Activated gamma-delta T cell treated with Interleukin-2 at 50 U/mL for 16 hours (primary cell): ENCODE data around the gene MAP1B.

Source experiments
- DNase-seq: peaks from one replicate; pipeline ENCODE4 v3.0.0-alpha.2; 2020

MAP1B gene

DNA sequence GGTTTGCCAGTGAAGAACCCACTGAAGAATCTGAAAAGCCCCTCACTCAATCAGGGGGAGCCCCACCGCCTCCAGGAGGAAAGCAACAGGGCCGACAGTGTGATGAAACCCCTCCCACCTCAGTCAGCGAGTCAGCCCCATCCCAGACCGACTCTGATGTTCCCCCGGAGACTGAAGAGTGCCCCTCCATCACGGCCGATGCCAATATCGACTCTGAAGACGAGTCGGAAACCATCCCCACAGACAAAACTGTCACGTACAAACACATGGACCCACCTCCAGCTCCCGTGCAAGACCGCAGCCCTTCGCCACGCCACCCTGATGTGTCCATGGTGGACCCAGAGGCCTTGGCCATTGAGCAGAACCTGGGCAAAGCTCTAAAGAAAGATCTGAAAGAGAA lies 92.4 kb downstream of the MAP1B start:
- DNase-seq = no peak

DNA sequence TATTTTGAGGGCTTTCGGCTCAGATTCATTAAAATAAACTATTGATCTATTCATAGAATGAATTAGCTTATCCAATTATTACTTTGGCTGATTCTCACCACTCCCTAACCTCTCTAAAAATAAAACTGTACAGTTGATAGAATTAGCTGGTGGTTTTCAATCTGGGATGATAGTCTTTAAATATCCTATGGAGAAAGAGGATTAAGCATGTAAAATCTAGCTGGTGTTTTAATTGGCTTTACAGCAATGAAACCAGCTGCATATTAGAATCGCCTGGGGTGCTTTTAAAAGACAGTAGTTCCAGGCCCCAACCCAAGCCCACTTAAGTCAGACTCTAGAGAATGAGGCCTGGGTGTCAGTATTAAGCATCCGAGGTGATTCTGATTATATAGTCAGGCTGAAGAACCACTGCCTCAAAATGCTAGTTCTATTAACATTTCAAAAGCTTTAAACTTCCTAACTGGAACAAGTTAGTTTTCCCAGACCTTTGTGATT lies 95.1 kb downstream of the MAP1B start:
- no peak for DNase-seq

- DNase-seq = no peak
Observed at GRCh38 chr5:72203251-72203845, 96.1 kb downstream of the MAP1B start.

DNA sequence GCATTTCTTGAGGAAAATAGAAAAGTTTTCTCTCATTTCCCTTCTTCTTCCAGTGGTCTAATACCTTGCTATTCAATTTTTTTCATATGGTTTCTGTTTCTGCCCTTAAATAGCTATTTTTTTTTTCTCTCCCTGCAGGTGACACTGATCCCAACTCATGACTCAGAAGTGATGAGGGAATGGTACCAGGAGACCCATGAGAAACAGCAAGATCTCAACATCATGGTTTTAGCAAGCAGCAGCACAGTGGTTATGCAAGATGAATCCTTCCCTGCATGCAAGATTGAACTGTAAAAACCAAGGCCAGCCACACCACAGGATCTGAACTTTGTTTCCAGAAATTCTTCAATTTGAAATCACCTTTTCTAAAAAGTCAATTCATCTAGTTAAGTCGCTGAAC lies 97.7 kb downstream of the MAP1B start:
- no peak for DNase-seq

- DNase-seq = no peak
Observed at GRCh38 chr5:72205431-72206009, 98.2 kb downstream of the MAP1B start.

GRCh38 chr5:72206160-72206559 lies 98.9 kb downstream of the MAP1B start:
- no peak for DNase-seq

- no peak for DNase-seq
Observed at GRCh38 chr5:72206994-72207393, 99.7 kb downstream of the MAP1B start.

DNA sequence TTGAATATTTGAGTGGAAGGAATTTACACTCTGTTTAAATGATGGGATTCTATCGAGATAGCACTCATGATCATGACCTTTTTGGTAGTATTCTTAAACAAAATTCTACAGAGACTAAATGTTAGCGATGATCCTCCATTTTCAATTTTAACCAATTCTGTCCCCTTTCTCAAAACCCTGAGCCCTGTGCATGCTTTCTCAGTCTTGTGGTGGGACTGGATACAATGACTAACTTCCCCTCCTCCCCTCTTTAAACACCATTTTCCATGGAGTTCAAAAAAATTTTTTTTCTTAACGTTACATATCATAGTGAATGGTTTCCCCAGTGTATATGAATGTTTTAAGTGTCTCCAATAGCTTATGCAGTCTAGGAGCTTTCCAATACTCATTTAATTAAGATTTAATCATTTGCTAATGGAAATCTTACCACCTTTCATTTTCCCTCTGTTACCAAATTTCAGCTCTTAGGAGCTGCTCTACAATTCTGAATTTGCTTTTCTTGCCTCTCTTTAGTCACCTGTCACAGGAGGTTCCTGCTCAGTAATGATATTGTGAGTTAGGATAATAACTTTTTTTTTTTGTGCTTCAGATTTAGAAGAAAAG lies 101.2 kb downstream of the MAP1B start:
- no peak for DNase-seq

DNA sequence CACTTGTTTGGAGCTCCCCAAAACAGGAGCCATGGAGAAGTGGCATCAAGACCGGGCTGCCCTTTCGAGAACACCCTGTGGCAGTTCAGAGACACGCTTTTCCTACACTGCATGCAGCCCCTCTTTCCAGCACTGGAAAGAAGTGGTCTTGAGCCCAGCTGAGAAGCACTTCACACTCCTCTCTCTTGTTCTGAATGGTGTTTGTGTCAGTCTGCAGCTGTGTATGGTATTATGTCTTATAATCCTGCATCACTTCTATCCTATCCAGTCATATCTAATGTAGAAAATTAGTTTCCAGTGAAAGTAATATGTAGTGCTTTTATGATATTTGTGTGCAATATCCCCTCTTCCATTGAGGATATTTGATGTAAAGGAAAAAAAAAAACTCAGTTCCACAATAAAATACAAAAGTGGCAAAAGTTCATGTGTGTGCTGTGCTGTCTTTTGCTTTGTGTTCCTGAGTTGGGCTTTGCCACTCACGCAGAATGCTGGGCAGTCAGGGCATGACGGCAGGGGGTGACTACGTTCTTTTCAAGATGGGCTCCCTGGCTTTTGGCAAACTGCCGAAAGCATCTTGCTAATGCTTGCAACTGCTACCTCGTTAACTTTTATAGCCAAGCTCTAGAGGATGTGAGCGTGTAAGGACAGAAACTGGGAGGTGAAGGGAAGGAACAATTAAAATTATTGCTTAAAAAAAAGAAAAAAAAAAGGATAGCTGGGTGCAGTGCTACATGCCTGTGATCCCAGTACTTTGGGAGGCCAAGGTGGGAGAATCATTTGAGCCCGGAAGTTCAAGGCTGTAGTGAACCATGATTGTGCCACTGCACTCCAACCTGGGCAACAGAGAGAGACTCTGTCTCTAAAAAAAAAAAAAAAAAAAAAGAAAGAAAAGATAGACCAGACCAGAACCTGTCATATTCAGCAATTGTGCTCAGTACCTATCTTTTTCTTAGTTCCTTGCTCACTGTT lies 102.2 kb downstream of the MAP1B start:
- DNase-seq = no peak

DNA sequence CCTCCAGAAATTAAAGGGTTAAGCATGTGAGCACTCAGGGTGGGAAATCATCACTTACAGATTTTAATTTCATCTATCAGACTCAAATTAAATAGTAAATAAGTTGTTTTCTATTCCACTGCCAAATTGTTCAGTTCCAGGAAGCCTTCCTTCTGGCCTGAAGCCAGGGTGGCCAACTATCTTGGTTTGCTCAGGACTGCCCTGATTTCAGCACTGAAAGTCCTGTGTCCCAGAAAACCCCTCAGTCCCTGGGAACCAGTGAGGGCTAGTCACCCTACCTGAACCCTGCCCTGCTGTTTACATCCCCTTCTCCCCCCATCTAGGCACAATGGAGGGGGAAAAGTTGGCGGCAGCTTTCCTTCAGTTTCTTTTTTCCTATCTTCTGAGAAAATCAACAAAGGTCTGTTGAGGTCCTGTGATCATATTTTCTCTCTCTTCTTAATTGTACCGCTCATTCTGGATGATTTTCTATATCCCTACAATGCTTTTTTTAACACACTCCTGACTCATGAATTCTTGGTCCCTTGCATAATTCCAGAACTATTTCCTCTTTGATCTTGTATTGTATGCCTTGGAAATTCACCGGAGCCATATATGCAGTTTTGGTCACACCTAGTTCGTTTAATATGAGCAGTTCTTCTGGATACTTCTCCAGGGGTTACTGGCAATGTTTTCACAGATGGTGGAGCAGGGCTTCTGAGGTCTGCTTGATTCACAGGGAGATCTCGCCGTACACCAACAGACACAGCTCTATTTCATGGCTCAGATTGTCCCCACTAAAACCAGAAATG lies 103.8 kb downstream of the MAP1B start:
- DNase-seq = no peak

GRCh38 chr5:72212171-72212570 lies 104.9 kb downstream of the MAP1B start:
- DNase-seq = no peak

DNA sequence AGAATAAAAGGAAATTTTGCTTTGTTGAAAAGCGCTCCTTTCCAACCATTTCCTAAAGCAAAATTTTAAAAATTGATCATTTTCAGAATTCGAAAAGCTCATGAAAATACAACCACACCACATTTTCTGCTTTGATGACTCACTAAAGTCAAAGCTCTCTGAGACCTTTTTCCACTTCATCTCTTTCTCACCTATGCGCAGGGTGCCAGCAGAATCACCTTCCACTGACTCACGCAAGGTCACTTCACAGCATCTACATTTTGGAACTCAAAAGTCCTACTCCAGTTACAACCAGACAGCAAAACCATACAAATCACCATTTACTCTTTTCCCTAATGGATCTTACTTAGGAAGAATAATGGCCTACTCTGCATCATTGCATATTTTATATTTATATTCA lies 106.2 kb downstream of the MAP1B start:
- no peak for DNase-seq

DNA sequence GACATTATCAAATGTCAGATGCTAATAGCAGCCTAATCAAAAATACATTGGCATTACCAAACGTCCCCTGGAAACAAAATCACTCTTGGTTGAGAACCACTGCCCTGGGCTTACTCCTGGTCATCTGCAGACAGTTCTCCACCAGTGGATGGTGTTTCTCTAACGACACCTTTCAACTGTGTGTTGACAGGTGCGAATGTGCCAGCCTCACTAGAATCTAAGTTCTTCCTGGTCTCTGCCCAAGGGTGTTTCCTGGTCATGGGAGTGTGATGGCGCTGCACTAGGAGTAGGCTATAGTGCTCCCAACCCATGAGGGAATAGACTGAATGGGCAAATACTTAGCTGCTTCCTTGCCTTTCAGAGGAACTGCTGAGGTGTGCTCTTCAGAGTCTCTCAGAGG lies 106.9 kb downstream of the MAP1B start:
- DNase-seq = no peak

GRCh38 chr5:72216756-72217155 lies 109.5 kb downstream of the MAP1B start:
- no peak for DNase-seq

- DNase-seq = no peak
Observed at GRCh38 chr5:72221099-72221498, 113.8 kb downstream of the MAP1B start.

- DNase-seq = no peak
Observed at GRCh38 chr5:72221541-72221940, 114.3 kb downstream of the MAP1B start.

DNA sequence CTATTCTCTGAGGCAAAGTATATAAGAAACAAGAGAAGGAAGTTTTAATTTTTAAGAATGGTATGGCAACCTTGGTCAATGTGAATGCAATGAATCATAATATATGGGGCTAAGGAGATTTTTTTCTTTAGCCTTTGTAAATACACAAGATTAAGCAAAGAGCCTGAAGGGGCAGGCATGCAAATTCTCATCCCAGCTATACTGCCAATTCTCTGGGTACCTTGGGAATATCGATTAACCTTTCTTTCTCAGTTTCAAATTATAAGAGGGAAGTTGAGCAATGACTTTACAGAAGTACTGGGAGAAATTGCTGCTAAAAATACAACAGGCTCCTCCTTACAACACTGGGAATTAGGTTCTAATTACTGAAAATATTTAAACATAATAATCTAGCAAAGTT lies 115.2 kb downstream of the MAP1B start:
- DNase-seq = no peak

DNA sequence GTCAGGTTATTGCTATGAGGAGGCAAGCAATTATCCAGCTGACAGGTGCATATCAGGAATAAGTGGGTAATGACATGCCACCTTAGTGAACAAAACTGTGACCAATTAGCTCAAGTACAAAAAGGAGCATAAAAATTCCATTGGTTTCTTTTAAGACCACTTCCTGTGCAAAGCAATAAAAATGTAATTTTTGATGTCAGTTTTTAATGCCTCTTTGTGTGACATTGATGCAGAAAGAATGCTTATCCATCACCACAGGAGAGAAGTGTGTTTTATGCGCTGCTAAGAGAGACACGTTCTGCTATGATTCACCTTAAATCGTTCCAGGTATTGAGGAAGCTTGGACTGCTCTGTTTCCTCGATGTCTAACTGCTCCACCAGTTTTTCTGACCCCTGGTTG lies 116.1 kb downstream of the MAP1B start:
- no peak for DNase-seq

GRCh38 chr5:72224946-72225463 lies 117.7 kb downstream of the MAP1B start:
- DNase-seq = no peak

GRCh38 chr5:72225741-72226140 lies 118.5 kb downstream of the MAP1B start:
- no peak for DNase-seq

GRCh38 chr5:72226950-72227349 lies 119.7 kb downstream of the MAP1B start:
- DNase-seq = no peak

GRCh38 chr5:72228960-72229359 lies 121.7 kb downstream of the MAP1B start:
- DNase-seq = no peak
